Peyer's patch (tissue), 4 donors: ENCODE measurements around the gene SIRPB2.

ENCODE experiments used
- POLR2A ChIP-seq, 2 donors: fragments of 450-650 bp; IDR thresholded peaks; one replicate each; pipeline ENCODE4 v1.5.1; 2017; ENCODE audit warnings: antibody characterized with exemption in 2 of 2, mild to moderate bottlenecking in 2 of 2, moderate library complexity in 2 of 2
- TF ChIP-seq, protein P1 (sequence below), 6 experiments: fragments of 450-650 bp in 4 of 6; fragments of 200-600 bp in 2 of 6; sonication (generic) in 1 of 6; IDR thresholded peaks; one replicate each; pipeline ENCODE4 v1.5.1; 2017 to 2019; ENCODE audit warnings: antibody characterized with exemption in 6 of 6, mild to moderate bottlenecking in 3 of 6, moderate library complexity in 1 of 6

DNA sequence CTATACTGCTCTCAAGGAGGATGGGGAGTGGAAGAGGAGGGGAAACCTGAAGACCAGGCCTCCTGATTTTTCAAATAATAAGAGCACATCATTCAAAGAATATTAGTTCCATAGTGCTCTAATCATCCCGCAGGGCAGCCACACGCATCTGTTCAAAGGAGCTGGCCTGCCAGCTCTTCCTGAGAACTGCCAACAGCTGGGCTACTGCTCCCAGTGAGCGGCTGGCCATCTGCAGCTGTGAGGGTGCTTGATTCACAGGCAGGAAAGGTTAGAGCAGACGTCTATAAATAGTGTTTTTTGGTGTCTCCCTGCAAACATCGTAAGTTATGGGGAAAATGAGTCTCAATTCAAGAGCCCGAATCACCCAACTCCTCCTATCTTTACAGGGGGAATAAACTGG lies 41.9 kb downstream of the SIRPB2 start:
- TF ChIP-seq POLR2A (IDR thresholded peaks at IDR 0.05): no peak
- TF ChIP-seq, protein P1, sequence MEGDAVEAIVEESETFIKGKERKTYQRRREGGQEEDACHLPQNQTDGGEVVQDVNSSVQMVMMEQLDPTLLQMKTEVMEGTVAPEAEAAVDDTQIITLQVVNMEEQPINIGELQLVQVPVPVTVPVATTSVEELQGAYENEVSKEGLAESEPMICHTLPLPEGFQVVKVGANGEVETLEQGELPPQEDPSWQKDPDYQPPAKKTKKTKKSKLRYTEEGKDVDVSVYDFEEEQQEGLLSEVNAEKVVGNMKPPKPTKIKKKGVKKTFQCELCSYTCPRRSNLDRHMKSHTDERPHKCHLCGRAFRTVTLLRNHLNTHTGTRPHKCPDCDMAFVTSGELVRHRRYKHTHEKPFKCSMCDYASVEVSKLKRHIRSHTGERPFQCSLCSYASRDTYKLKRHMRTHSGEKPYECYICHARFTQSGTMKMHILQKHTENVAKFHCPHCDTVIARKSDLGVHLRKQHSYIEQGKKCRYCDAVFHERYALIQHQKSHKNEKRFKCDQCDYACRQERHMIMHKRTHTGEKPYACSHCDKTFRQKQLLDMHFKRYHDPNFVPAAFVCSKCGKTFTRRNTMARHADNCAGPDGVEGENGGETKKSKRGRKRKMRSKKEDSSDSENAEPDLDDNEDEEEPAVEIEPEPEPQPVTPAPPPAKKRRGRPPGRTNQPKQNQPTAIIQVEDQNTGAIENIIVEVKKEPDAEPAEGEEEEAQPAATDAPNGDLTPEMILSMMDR (IDR thresholded peaks at IDR 0.05): no peak
